BE2C (cell line): ENCODE results near the gene EEF1A2.

ENCODE experiments used
- DNase-seq: peaks from one replicate; pipeline ENCODE4 v3.0.0-alpha.2; 2020
- H3K27me3 ChIP-seq: fragments of 250-450 bp; sonication (Bioruptor Pico); 2 replicates; pipeline ENCODE4 v1.5.1; 2020; ENCODE audit warnings: mild to moderate bottlenecking
- H3K36me3 ChIP-seq: fragments of 250-450 bp; sonication (Bioruptor Pico); 2 replicates; pipeline ENCODE4 v1.5.1; 2020; ENCODE audit warnings: mild to moderate bottlenecking
- H3K4me1 ChIP-seq: fragments of 250-450 bp; sonication (Bioruptor Pico); 2 replicates; pipeline ENCODE4 v1.5.1; 2020
- H3K4me3 ChIP-seq: 2 replicates; pipeline ENCODE4 v1.5.1; 2011; ENCODE audit warnings: low read depth, low read length
- H3K9me3 ChIP-seq: fragments of 250-450 bp; sonication (Bioruptor Pico); 2 replicates; pipeline ENCODE4 v1.5.1; 2020
- TF ChIP-seq, protein P1 (sequence below): IDR thresholded peaks from 2 replicates; pipeline ENCODE4 v1.5.1; 2012; ENCODE audit warnings: mild to moderate bottlenecking, low read depth, low read length

Gene EEF1A2

DNA sequence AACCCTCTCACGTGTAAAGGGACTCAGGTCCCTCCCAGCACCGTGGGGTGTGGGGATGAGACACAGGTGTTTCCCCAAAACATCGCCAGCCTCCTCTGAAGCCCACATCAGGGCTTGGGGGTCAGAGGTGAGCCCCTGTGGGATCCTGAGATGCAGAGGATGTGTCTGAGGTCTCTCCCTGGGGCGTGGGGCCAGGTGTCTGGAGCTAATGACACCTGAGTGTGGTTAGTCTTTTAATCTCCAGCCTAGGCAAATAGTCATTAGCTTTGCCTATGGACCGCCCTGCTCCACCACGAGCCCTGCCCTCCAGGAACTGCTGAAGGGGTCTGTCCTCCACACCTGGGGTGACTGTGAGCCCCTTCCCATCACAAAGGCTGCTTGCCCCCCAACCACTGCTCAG lies 46.9 kb upstream of the EEF1A2 start:
- no peak overlapping the region for H3K4me3 ChIP-seq
- TF ChIP-seq, protein P1, sequence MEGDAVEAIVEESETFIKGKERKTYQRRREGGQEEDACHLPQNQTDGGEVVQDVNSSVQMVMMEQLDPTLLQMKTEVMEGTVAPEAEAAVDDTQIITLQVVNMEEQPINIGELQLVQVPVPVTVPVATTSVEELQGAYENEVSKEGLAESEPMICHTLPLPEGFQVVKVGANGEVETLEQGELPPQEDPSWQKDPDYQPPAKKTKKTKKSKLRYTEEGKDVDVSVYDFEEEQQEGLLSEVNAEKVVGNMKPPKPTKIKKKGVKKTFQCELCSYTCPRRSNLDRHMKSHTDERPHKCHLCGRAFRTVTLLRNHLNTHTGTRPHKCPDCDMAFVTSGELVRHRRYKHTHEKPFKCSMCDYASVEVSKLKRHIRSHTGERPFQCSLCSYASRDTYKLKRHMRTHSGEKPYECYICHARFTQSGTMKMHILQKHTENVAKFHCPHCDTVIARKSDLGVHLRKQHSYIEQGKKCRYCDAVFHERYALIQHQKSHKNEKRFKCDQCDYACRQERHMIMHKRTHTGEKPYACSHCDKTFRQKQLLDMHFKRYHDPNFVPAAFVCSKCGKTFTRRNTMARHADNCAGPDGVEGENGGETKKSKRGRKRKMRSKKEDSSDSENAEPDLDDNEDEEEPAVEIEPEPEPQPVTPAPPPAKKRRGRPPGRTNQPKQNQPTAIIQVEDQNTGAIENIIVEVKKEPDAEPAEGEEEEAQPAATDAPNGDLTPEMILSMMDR = no peak
- H3K4me1 ChIP-seq = no peaks in the 10 kb centered on the region; the same call in 1 of the 2 replicates
- H3K27me3 ChIP-seq = no peaks in the 10 kb centered on the region
- H3K36me3 ChIP-seq = no peaks in the 10 kb centered on the region
- H3K9me3 ChIP-seq = no peaks in the 10 kb centered on the region
- no peak for DNase-seq

DNA sequence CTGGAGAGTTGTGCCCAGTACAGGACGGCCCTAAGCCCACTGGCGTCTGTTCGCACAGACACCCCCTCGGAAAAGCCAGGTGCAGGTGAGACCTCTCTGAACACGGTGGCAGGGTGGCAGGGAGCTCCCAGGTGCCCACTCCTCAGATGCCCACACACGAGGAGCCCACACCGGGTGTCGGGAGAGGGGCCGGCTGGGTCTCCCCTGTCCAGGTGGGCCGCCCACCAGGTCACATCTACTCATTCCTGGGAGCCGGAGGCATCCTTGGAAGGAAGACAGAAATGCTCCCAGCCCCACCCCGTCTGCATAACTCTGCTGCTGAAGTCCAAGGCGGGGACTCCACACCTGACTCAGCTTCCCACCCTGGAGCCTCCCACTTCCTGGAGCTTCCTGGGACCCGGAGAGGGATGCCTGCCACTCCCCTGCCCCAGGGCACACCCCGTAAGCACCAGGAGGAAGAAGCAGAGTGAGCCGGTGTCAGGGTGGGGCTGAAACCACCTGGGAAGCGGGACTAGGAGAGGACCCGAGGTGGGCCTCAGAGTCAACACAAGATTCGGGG lies 46.2 kb upstream of the EEF1A2 start:
- H3K4me1 ChIP-seq = peaks cover 8% of the 10 kb centered on the region
- H3K36me3 ChIP-seq = no peaks in the 10 kb centered on the region
- DNase-seq = no peak
- H3K4me3 ChIP-seq = no peak overlapping the region
- TF ChIP-seq, protein P1 = no peak
- H3K9me3 ChIP-seq = no peaks in the 10 kb centered on the region
- H3K27me3 ChIP-seq = no peaks in the 10 kb centered on the region

DNA sequence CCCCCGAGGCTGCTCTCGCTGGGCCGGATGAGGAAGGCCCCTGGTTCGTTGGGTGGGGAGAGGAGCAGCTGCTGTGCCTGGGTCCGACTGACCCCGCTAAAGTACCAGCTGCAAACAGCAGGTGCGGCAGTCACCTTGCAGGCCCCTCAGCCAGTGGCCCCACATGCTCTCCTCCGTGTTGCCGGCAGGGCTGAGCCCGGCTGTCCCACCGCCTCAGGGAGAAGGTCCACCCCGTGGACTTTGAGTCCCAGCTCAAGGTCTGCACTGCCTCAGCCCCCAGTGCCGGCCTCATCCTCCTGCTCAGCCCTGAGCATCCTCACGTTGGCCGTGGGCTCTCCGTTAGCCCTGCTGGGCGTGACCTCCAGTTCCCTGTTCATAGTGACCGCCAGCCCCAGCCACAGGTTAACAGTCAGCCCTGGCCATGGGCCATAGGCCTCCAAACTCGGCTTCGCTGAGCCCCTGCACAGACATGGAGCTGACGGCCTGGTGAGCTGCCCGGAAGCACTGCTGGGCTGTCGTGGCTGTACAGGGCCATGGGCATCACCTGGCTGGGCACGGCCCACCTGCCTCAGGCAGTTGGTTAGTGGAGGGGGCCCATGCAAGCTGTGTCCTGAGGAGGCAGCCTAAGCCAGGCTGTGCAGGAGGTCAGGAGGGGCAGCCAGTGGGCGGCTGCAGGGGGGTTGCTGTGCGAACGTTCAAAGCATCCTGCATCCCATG lies 45.5 kb upstream of the EEF1A2 start:
- Histone ChIP-seq H3K9me3 (no peaks in the 10 kb centered on the region), H3K4me1 (peaks cover 11% of the 10 kb centered on the region), H3K36me3 (no peaks in the 10 kb centered on the region), H3K27me3 (no peaks in the 10 kb centered on the region), H3K4me3 (no peak overlapping the region)
- DNase-seq = no peak
- TF ChIP-seq, protein P1 = no peak

DNA sequence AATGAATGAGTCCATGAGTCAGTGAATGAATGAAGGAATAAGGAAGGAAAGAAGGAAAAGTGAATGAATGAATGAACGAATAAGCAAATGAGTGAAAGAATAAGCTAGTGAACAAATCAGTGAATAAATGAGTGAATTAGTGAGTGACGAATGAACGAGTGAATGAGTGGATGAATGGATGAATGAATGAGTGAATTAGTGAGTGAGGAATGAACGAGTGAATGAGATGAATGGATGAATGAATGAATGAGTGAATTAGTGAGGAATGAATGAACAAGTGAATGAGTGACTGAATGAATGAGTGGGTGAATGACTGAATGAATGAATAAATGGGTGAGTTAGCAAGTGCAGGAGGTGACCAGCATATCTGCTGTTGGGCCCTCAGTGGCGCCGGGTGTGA lies 44.9 kb upstream of the EEF1A2 start:
- Histone ChIP-seq H3K9me3 (no peaks in the 10 kb centered on the region), H3K4me1 (peaks cover 11% of the 10 kb centered on the region), H3K4me3 (no peak overlapping the region), H3K27me3 (no peaks in the 10 kb centered on the region), H3K36me3 (no peaks in the 10 kb centered on the region)
- DNase-seq = no peak
- TF ChIP-seq, protein P1 = no peak

DNA sequence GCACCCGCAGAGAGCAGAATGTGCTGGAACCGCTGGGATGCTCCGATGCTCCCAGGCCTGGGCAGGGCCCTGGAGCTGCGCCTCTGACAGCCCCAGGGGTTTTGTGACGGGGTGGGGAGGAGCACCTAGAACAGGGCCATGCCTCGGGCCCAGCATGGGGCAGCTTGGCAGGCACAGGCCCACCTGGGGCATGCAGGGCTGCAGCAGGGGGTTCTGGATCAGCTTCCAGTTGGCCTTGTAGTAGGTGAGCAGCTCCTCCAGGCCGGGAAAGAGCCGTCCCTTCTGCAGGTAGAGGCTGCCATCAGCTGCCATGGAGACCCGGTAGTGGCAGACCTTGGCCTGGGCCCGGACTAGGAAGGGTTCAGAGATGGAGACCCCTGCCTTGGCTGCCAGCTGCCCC lies 44.2 kb upstream of the EEF1A2 start:
- DNase-seq = no peak
- Histone ChIP-seq H3K27me3 (no peaks in the 10 kb centered on the region), H3K36me3 (no peaks in the 10 kb centered on the region), H3K4me3 (no peak overlapping the region), H3K9me3 (no peaks in the 10 kb centered on the region), H3K4me1 (peaks cover 11% of the 10 kb centered on the region)
- TF ChIP-seq, protein P1 = no peak

DNA sequence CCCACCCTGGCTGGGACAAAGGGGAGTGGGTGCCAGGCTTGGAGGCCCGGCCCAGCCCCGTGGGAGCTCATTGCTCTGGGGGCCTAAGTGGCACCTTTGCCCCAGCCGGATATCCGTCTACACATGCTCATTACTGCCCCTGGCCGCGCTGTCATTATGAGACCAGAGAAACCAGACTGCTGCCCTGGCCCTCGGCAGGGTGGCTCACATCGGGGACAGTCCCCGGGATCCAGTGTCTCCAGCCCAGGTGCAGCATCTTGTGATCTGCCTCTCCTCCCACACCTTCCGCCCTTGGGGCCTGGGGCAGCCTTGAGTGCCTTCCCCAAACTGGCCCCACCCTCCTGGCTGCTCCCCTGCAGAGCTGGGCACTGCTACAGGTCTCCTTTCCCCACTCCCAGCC lies 43.8 kb upstream of the EEF1A2 start:
- no peaks in the 10 kb centered on the region for H3K9me3 ChIP-seq
- H3K4me1 ChIP-seq = peaks cover 11% of the 10 kb centered on the region
- no peak for DNase-seq
- no peaks in the 10 kb centered on the region for H3K36me3 ChIP-seq
- H3K4me3 ChIP-seq = no peak overlapping the region
- H3K27me3 ChIP-seq = no peaks in the 10 kb centered on the region
- TF ChIP-seq, protein P1 = no peak
